K562 treated with DMSO at 1 percent for 24 hours (cell line): ENCODE data around the gene KRTAP9-7. TPM values are rescaled to one million over a fixed set of nuclear protein-coding genes. Genes with fewer than 3 reads are reported as not detected.

Source experiments
- total RNA-seq: library from RNA; unstranded; fragments of 300-600 nt; gene quantifications from 2 replicates; pipeline ENCODE4 v1.2.3, GENCODE V29; 2022; ENCODE audit warnings: low read depth; ENCODE audit not compliant: insufficient read depth

Gene KRTAP9-7
- not detected in 2 replicates for total RNA-seq

GRCh38 chr17:41275648-41276190 is at the start of gene KRTAP9-7:
TSS of gene KRTAP9-7 (plus strand) at chr17:41275698. CDS start at chr17:41275698, 0 bp downstream.

GRCh38 chr17:41226598-41227095 is 48.9 kb upstream of the KRTAP9-7 start, which contains the start of gene KRTAP9-2:
TSS of gene KRTAP9-2 (plus strand) at chr17:41226648. CDS start at chr17:41226655, 7 bp downstream.

GRCh38 chr17:41232399-41233105 is 42.9 kb upstream of the KRTAP9-7 start, which contains the start of gene KRTAP9-3:
TSS of gene KRTAP9-3 (plus strand) at chr17:41232449. CDS start at chr17:41232502, 53 bp downstream.

GRCh38 chr17:41237949-41238437 is 37.5 kb upstream of the KRTAP9-7 start, which contains the start of gene KRTAP9-8:
TSS of gene KRTAP9-8 (plus strand) at chr17:41237999. CDS start at chr17:41238052, 53 bp downstream.

GRCh38 chr17:41249637-41250240 is 25.8 kb upstream of the KRTAP9-7 start, which contains the start of gene KRTAP9-4:
TSS of gene KRTAP9-4 (plus strand) at chr17:41249687. CDS start at chr17:41249721, 34 bp downstream.

GRCh38 chr17:41255381-41256290 is 19.9 kb upstream of the KRTAP9-7 start, which contains the start of gene KRTAP9-9:
TSS of gene KRTAP9-9 (plus strand) at chr17:41255384.

GRCh38 chr17:41265078-41265477 is 10.4 kb upstream of the KRTAP9-7 start, which contains the start of gene KRTAP9-6:
TSS of gene KRTAP9-6 (plus strand) at chr17:41265378. CDS start at chr17:41265378, 0 bp downstream.

GRCh38 chr17:41301916-41302901 is 26.7 kb downstream of the KRTAP9-7 start, which contains the start of gene KRTAP29-1:
TSS of gene KRTAP29-1 (minus strand) at chr17:41302851. CDS start at chr17:41302851, 0 bp downstream.

GRCh38 chr17:41308918-41309359 is 33.4 kb downstream of the KRTAP9-7 start, which contains the start of gene KRTAP16-1:
TSS of gene KRTAP16-1 (minus strand) at chr17:41309309. CDS start at chr17:41309253, 56 bp downstream.

GRCh38 chr17:41315204-41315794 is 39.8 kb downstream of the KRTAP9-7 start, which contains the start of gene KRTAP17-1:
TSS of gene KRTAP17-1 (minus strand) at chr17:41315710. CDS start at chr17:41315650, 60 bp downstream.

Other genes starting within 250 kb of the KRTAP9-7 start
- not detected in 2 replicates for gene KRTAP1-5, start 248.5 kb upstream of the KRTAP9-7 start, total RNA-seq
- not detected in 2 replicates for gene KRTAP1-4, start 245.5 kb upstream of the KRTAP9-7 start, total RNA-seq
- not detected in 2 replicates for gene KRTAP1-3, start 240.8 kb upstream of the KRTAP9-7 start, total RNA-seq
- not detected in 2 replicates for gene KRTAP1-1, start 234.2 kb upstream of the KRTAP9-7 start, total RNA-seq
- not detected in 2 replicates for gene KRTAP2-1, start 228.4 kb upstream of the KRTAP9-7 start, total RNA-seq
- gene KRTAP2-2, start 220.5 kb upstream of the KRTAP9-7 start, total RNA-seq: not detected in 2 replicates
- gene KRTAP2-3, start 215.6 kb upstream of the KRTAP9-7 start, total RNA-seq: not detected in 2 replicates
- gene KRTAP2-4, start 209.8 kb upstream of the KRTAP9-7 start, total RNA-seq: not detected in 2 replicates
- not detected in 2 replicates for gene KRTAP4-7, start 191.5 kb upstream of the KRTAP9-7 start, total RNA-seq
- not detected in 2 replicates for gene KRTAP4-8, start 177.6 kb upstream of the KRTAP9-7 start, total RNA-seq
- not detected in 2 replicates for gene KRTAP4-16, start 173.5 kb upstream of the KRTAP9-7 start, total RNA-seq
- not detected in 2 replicates for gene KRTAP4-9, start 170.3 kb upstream of the KRTAP9-7 start, total RNA-seq
- gene KRTAP4-11, start 157.3 kb upstream of the KRTAP9-7 start, total RNA-seq: not detected in 2 replicates
- gene KRTAP4-12, start 151.5 kb upstream of the KRTAP9-7 start, total RNA-seq: not detected in 2 replicates
- gene KRTAP4-6, start 135.2 kb upstream of the KRTAP9-7 start, total RNA-seq: not detected in 2 replicates
- gene KRTAP4-5, start 125.9 kb upstream of the KRTAP9-7 start, total RNA-seq: not detected in 2 replicates
- not detected in 2 replicates for gene KRTAP4-4, start 115.0 kb upstream of the KRTAP9-7 start, total RNA-seq
- gene KRTAP4-3, start 107.5 kb upstream of the KRTAP9-7 start, total RNA-seq: not detected in 2 replicates
- not detected in 2 replicates for gene KRTAP4-2, start 97.5 kb upstream of the KRTAP9-7 start, total RNA-seq
- gene KRTAP4-1, start 90.8 kb upstream of the KRTAP9-7 start, total RNA-seq: not detected in 2 replicates
- gene KRTAP9-1, start 85.8 kb upstream of the KRTAP9-7 start, total RNA-seq: not detected in 2 replicates
- not detected in 2 replicates for gene KRTAP9-2, start 49.0 kb upstream of the KRTAP9-7 start, total RNA-seq
- gene KRTAP9-3, start 43.2 kb upstream of the KRTAP9-7 start, total RNA-seq: not detected in 2 replicates
- not detected in 2 replicates for gene KRTAP9-8, start 37.7 kb upstream of the KRTAP9-7 start, total RNA-seq
- gene KRTAP9-4, start 26.0 kb upstream of the KRTAP9-7 start, total RNA-seq: not detected in 2 replicates
- not detected in 2 replicates for gene KRTAP9-9, start 20.3 kb upstream of the KRTAP9-7 start, total RNA-seq
- not detected in 2 replicates for gene KRTAP9-6, start 10.3 kb upstream of the KRTAP9-7 start, total RNA-seq
- gene KRTAP29-1, start 27.2 kb downstream of the KRTAP9-7 start, total RNA-seq: not detected in 2 replicates
- gene KRTAP16-1, start 33.6 kb downstream of the KRTAP9-7 start, total RNA-seq: not detected in 2 replicates
- gene KRTAP17-1, start 40.0 kb downstream of the KRTAP9-7 start, total RNA-seq: not detected in 2 replicates
- gene KRT33A, start 75.1 kb downstream of the KRTAP9-7 start, total RNA-seq: not detected in 2 replicates
- gene KRT33B, start 94.1 kb downstream of the KRTAP9-7 start, total RNA-seq: not detected in 2 replicates
- not detected in 2 replicates for gene KRT34, start 106.6 kb downstream of the KRTAP9-7 start, total RNA-seq
- gene KRT31, start 121.9 kb downstream of the KRTAP9-7 start, total RNA-seq: not detected in 2 replicates
- not detected in 2 replicates for gene KRT37, start 148.9 kb downstream of the KRTAP9-7 start, total RNA-seq
- not detected in 2 replicates for gene KRT38, start 165.3 kb downstream of the KRTAP9-7 start, total RNA-seq
- gene KRT32, start 191.7 kb downstream of the KRTAP9-7 start, total RNA-seq: not detected in 2 replicates
- not detected in 2 replicates for gene KRT35, start 205.5 kb downstream of the KRTAP9-7 start, total RNA-seq
- gene KRT36, start 214.2 kb downstream of the KRTAP9-7 start, total RNA-seq: not detected in 2 replicates
- gene KRT13, start 229.9 kb downstream of the KRTAP9-7 start, total RNA-seq: not detected in 2 replicates
- 0.42 and 0.88 TPM in 2 replicates for gene KRT15, start 243.2 kb downstream of the KRTAP9-7 start, total RNA-seq